Measurements from ENCODE around the gene CPA5.
"Not testable (repeated sequence)": the region's sequence is repeated elsewhere in the genome, so short reads cannot be mapped to it uniquely, and the experiment has no call there.

The CPA5 gene

GRCh38 chr7:130371046-130371445 lies 26.4 kb downstream of the CPA5 start:
- no peak overlapping the region for H3K4me3 ChIP-seq (ENCODE audit: low read length)
- no peak for TF ChIP-seq ZNF274 (IDR thresholded peaks at IDR 0.05; ENCODE audit: low read depth, low read length)

GRCh38 chr7:130372402-130373165 lies 28.0 kb downstream of the CPA5 start:
- TF ChIP-seq ZNF274 (IDR thresholded peaks at IDR 0.05; ENCODE audit: low read depth, low read length) = no peak
- H3K4me3 ChIP-seq (ENCODE audit: low read length) = no peak overlapping the region

- TF ChIP-seq ZNF274 (IDR thresholded peaks at IDR 0.05; ENCODE audit: low read depth, low read length) = no peak
- no peak overlapping the region for H3K4me3 ChIP-seq (ENCODE audit: low read length)
Measured at GRCh38 chr7:130374507-130374906, 29.9 kb downstream of the CPA5 start.

GRCh38 chr7:130376461-130376860 lies 31.8 kb downstream of the CPA5 start:
- H3K4me3 ChIP-seq (ENCODE audit: low read length) = not testable (repeated sequence)

GRCh38 chr7:130377178-130377577 lies 32.6 kb downstream of the CPA5 start:
- no peak for TF ChIP-seq ZNF274 (IDR thresholded peaks at IDR 0.05; ENCODE audit: low read depth, low read length)
- H3K4me3 ChIP-seq (ENCODE audit: low read length) = no peak overlapping the region

- H3K4me3 ChIP-seq (ENCODE audit: low read length) = no peak overlapping the region
- TF ChIP-seq ZNF274 (IDR thresholded peaks at IDR 0.05; ENCODE audit: low read depth, low read length) = no peak
Measured at GRCh38 chr7:130379019-130379418, 34.4 kb downstream of the CPA5 start.

- no peak for TF ChIP-seq ZNF274 (IDR thresholded peaks at IDR 0.05; ENCODE audit: low read depth, low read length)
- no peak overlapping the region for H3K4me3 ChIP-seq (ENCODE audit: low read length)
Measured at GRCh38 chr7:130379532-130379920, 34.9 kb downstream of the CPA5 start.

- TF ChIP-seq ZNF274 (IDR thresholded peaks at IDR 0.05; ENCODE audit: low read depth, low read length) = no peak
- H3K4me3 ChIP-seq (ENCODE audit: low read length) = no peak within 1 kb of the TSS
Measured at GRCh38 chr7:130379921-130380860, 35.6 kb downstream of the CPA5 start, which contains the start of gene CPA1. Gene CPA1 (plus strand): TSS chr7:130380494. CDS start chr7:130380521, 27 bp downstream.

- no peak for TF ChIP-seq ZNF274 (IDR thresholded peaks at IDR 0.05; ENCODE audit: low read depth, low read length)
- no peak overlapping the region for H3K4me3 ChIP-seq (ENCODE audit: low read length)
Measured at GRCh38 chr7:130380861-130381455, 36.3 kb downstream of the CPA5 start.

GRCh38 chr7:130381468-130382312 lies 37.1 kb downstream of the CPA5 start:
- no peak for TF ChIP-seq ZNF274 (IDR thresholded peaks at IDR 0.05; ENCODE audit: low read depth, low read length)
- H3K4me3 ChIP-seq (ENCODE audit: low read length) = no peak overlapping the region

GRCh38 chr7:130383187-130383980 lies 38.8 kb downstream of the CPA5 start:
- no peak overlapping the region for H3K4me3 ChIP-seq (ENCODE audit: low read length)
- no peak for TF ChIP-seq ZNF274 (IDR thresholded peaks at IDR 0.05; ENCODE audit: low read depth, low read length)

- no peak for TF ChIP-seq ZNF274 (IDR thresholded peaks at IDR 0.05; ENCODE audit: low read depth, low read length)
- H3K4me3 ChIP-seq (ENCODE audit: low read length) = no peak overlapping the region
Measured at GRCh38 chr7:130384371-130384801, 39.8 kb downstream of the CPA5 start.

All from GM08714 (cell line).